ENCODE results near the gene SEPTIN10.

Gene SEPTIN10

GRCh38 chr2:109619032-109619615, 5.4 kb upstream of the SEPTIN10 start:
- peaks cover 1% of the 10 kb centered on the region for H3K4me1 Mint-ChIP-seq (ENCODE audit: low read depth)
- peaks cover 25% of the 10 kb centered on the region for H3K27me3 Mint-ChIP-seq
- H3K27ac Mint-ChIP-seq, result no peak overlapping the region
- no peaks in the 10 kb centered on the region for H3K36me3 Mint-ChIP-seq
- H3K9me3 Mint-ChIP-seq (ENCODE audit: low read depth), result no peaks in the 10 kb centered on the region
- H3K4me3 Mint-ChIP-seq, result no peak overlapping the region

- Mint-ChIP-seq H3K4me3 (peak overlapping the region; percentile 52), H3K9me3 (ENCODE audit: low read depth) (no peaks in the 10 kb centered on the region), H3K4me1 (ENCODE audit: low read depth) (peaks cover 6% of the 10 kb centered on the region), H3K36me3 (no peaks in the 10 kb centered on the region), H3K27me3 (peaks cover 39% of the 10 kb centered on the region), H3K27ac (peak overlapping the region; percentile 7)
Observed at GRCh38 chr2:109616184-109616583, 2.4 kb upstream of the SEPTIN10 start.

GRCh38 chr2:109615637-109616144, 1.9 kb upstream of the SEPTIN10 start:
- Mint-ChIP-seq H3K27me3 (peaks cover 42% of the 10 kb centered on the region), H3K9me3 (ENCODE audit: low read depth) (no peaks in the 10 kb centered on the region), H3K27ac (no peak overlapping the region), H3K4me3 (peak overlapping the region; percentile 47), H3K36me3 (no peaks in the 10 kb centered on the region), H3K4me1 (ENCODE audit: low read depth) (peaks cover 6% of the 10 kb centered on the region)

GRCh38 chr2:109614715-109615636, 1.2 kb upstream of the SEPTIN10 start:
- Mint-ChIP-seq H3K4me3 (no peak overlapping the region), H3K4me1 (ENCODE audit: low read depth) (peaks cover 6% of the 10 kb centered on the region), H3K27ac (no peak overlapping the region), H3K36me3 (no peaks in the 10 kb centered on the region), H3K9me3 (ENCODE audit: low read depth) (no peaks in the 10 kb centered on the region), H3K27me3 (peaks cover 43% of the 10 kb centered on the region)

GRCh38 chr2:109613081-109613921, 465 bp downstream of the SEPTIN10 start:
- no peaks in the 10 kb centered on the region for H3K9me3 Mint-ChIP-seq (ENCODE audit: low read depth)
- no peak overlapping the region for H3K27ac Mint-ChIP-seq
- H3K36me3 Mint-ChIP-seq, result no peaks in the 10 kb centered on the region
- H3K4me3 Mint-ChIP-seq, result peak overlapping the region; percentile 82
- peaks cover 11% of the 10 kb centered on the region for H3K4me1 Mint-ChIP-seq (ENCODE audit: low read depth)
- H3K27me3 Mint-ChIP-seq, result peaks cover 42% of the 10 kb centered on the region

GRCh38 chr2:109611467-109612095, 2.2 kb downstream of the SEPTIN10 start:
- H3K27ac Mint-ChIP-seq, result no peak overlapping the region
- H3K27me3 Mint-ChIP-seq, result peaks cover 45% of the 10 kb centered on the region
- no peaks in the 10 kb centered on the region for H3K36me3 Mint-ChIP-seq
- H3K9me3 Mint-ChIP-seq (ENCODE audit: low read depth), result no peaks in the 10 kb centered on the region
- no peak overlapping the region for H3K4me3 Mint-ChIP-seq
- peaks cover 11% of the 10 kb centered on the region for H3K4me1 Mint-ChIP-seq (ENCODE audit: low read depth)

GRCh38 chr2:109609352-109610024, 4.3 kb downstream of the SEPTIN10 start:
- H3K4me3 Mint-ChIP-seq, result no peak overlapping the region
- peaks cover 10% of the 10 kb centered on the region for H3K4me1 Mint-ChIP-seq (ENCODE audit: low read depth)
- H3K27ac Mint-ChIP-seq, result no peak overlapping the region
- no peaks in the 10 kb centered on the region for H3K9me3 Mint-ChIP-seq (ENCODE audit: low read depth)
- no peaks in the 10 kb centered on the region for H3K36me3 Mint-ChIP-seq
- peaks cover 37% of the 10 kb centered on the region for H3K27me3 Mint-ChIP-seq

GRCh38 chr2:109607766-109608165, 6.0 kb downstream of the SEPTIN10 start:
- no peak overlapping the region for H3K4me3 Mint-ChIP-seq
- H3K27me3 Mint-ChIP-seq, result peaks cover 33% of the 10 kb centered on the region
- H3K27ac Mint-ChIP-seq, result no peak overlapping the region
- H3K9me3 Mint-ChIP-seq (ENCODE audit: low read depth), result no peaks in the 10 kb centered on the region
- H3K4me1 Mint-ChIP-seq (ENCODE audit: low read depth), result peaks cover 5% of the 10 kb centered on the region
- no peaks in the 10 kb centered on the region for H3K36me3 Mint-ChIP-seq

GRCh38 chr2:109604597-109604996, 9.2 kb downstream of the SEPTIN10 start:
- Mint-ChIP-seq H3K4me1 (ENCODE audit: low read depth) (peaks cover 4% of the 10 kb centered on the region), H3K4me3 (no peak overlapping the region), H3K36me3 (peaks cover 2% of the 10 kb centered on the region), H3K9me3 (ENCODE audit: low read depth) (no peaks in the 10 kb centered on the region), H3K27me3 (peaks cover 23% of the 10 kb centered on the region), H3K27ac (no peak overlapping the region)

GRCh38 chr2:109602617-109603188, 11.1 kb downstream of the SEPTIN10 start:
- Mint-ChIP-seq H3K4me3 (no peak overlapping the region), H3K36me3 (peaks cover 2% of the 10 kb centered on the region), H3K9me3 (ENCODE audit: low read depth) (no peaks in the 10 kb centered on the region), H3K27ac (no peak overlapping the region), H3K27me3 (peaks cover 16% of the 10 kb centered on the region), H3K4me1 (ENCODE audit: low read depth) (no peaks in the 10 kb centered on the region)

GRCh38 chr2:109601783-109602182, 12.0 kb downstream of the SEPTIN10 start:
- Mint-ChIP-seq H3K4me1 (ENCODE audit: low read depth) (no peaks in the 10 kb centered on the region), H3K27me3 (peaks cover 12% of the 10 kb centered on the region), H3K9me3 (ENCODE audit: low read depth) (no peaks in the 10 kb centered on the region), H3K27ac (no peak overlapping the region), H3K4me3 (no peak overlapping the region), H3K36me3 (peaks cover 2% of the 10 kb centered on the region)

GRCh38 chr2:109597283-109597682, 16.5 kb downstream of the SEPTIN10 start:
- Mint-ChIP-seq H3K36me3 (peaks cover 2% of the 10 kb centered on the region), H3K9me3 (ENCODE audit: low read depth) (no peaks in the 10 kb centered on the region), H3K27ac (no peak overlapping the region), H3K4me3 (no peak overlapping the region), H3K27me3 (peaks cover 7% of the 10 kb centered on the region), H3K4me1 (ENCODE audit: low read depth) (no peaks in the 10 kb centered on the region)

- H3K4me3 Mint-ChIP-seq, result no peak overlapping the region
- H3K36me3 Mint-ChIP-seq, result no peaks in the 10 kb centered on the region
- H3K4me1 Mint-ChIP-seq (ENCODE audit: low read depth), result no peaks in the 10 kb centered on the region
- H3K9me3 Mint-ChIP-seq (ENCODE audit: low read depth), result no peaks in the 10 kb centered on the region
- H3K27me3 Mint-ChIP-seq, result no peaks in the 10 kb centered on the region
- no peak overlapping the region for H3K27ac Mint-ChIP-seq
Observed at GRCh38 chr2:109595644-109596043, 18.1 kb downstream of the SEPTIN10 start.

Measured in activated naive CD8-positive, alpha-beta T cell (primary cell).